C4-2B (cell line): ENCODE results near the gene RRP8.

Experiments
- H3K27ac ChIP-seq: fragments of 450-650 bp; 2 replicates; pipeline ENCODE4 v1.5.1; 2017
- CTCF ChIP-seq: fragments of 450-650 bp; conservative IDR thresholded peaks from 2 replicates; pipeline ENCODE4 v1.5.1; 2017; ENCODE audit warnings: mild to moderate bottlenecking
- ZFX ChIP-seq: fragments of 450-650 bp; IDR thresholded peaks from 2 replicates; pipeline ENCODE4 v1.6.1; 2017

RRP8 gene

GRCh38 chr11:6584528-6584927 lies 18.9 kb downstream of the RRP8 start:
- TF ChIP-seq ZFX (no peak), CTCF (no peak)
- H3K27ac ChIP-seq, result no peak overlapping the region

- TF ChIP-seq CTCF, result no peak
- TF ChIP-seq ZFX, result no peak
Measured at GRCh38 chr11:6583584-6583983, 19.8 kb downstream of the RRP8 start.

GRCh38 chr11:6579681-6580080 lies 23.7 kb downstream of the RRP8 start:
- H3K27ac ChIP-seq, result no peak overlapping the region
- TF ChIP-seq CTCF (no peak), ZFX (no peak)

More at GRCh38 chr11:6583584-6583983, 19.8 kb downstream of the RRP8 start:
- H3K27ac ChIP-seq, result no peak overlapping the region

- TF ChIP-seq CTCF (no peak), ZFX (no peak)
- no peak overlapping the region for H3K27ac ChIP-seq
Measured at GRCh38 chr11:6578134-6578533, 25.3 kb downstream of the RRP8 start.

GRCh38 chr11:6576471-6577373 lies 26.7 kb downstream of the RRP8 start:
- no peak for TF ChIP-seq ZFX
- TF ChIP-seq CTCF, result no peak
- H3K27ac ChIP-seq, result no peak overlapping the region

- no peak overlapping the region for H3K27ac ChIP-seq
- TF ChIP-seq CTCF (no peak), ZFX (no peak)
Measured at GRCh38 chr11:6574816-6575715, 28.4 kb downstream of the RRP8 start.

- no peak overlapping the region for H3K27ac ChIP-seq
- TF ChIP-seq CTCF, result no peak
- TF ChIP-seq ZFX, result no peak
Measured at GRCh38 chr11:6572215-6572614, 31.2 kb downstream of the RRP8 start.
